HG02852 (cell line): Measurements from ENCODE around the gene BUD31.
"Not testable (repeated sequence)": the region's sequence is repeated elsewhere in the genome, so short reads cannot be mapped to it uniquely, and the experiment has no call there.

ENCODE experiments used
- ATAC-seq: cut with Tn5 transposase; IDR thresholded peaks from one replicate; pipeline ENCODE4 v1.9.1; 2021; ENCODE audit warnings: mild to moderate bottlenecking, moderate library complexity; ENCODE audit not compliant: unreplicated experiment

The BUD31 gene

DNA sequence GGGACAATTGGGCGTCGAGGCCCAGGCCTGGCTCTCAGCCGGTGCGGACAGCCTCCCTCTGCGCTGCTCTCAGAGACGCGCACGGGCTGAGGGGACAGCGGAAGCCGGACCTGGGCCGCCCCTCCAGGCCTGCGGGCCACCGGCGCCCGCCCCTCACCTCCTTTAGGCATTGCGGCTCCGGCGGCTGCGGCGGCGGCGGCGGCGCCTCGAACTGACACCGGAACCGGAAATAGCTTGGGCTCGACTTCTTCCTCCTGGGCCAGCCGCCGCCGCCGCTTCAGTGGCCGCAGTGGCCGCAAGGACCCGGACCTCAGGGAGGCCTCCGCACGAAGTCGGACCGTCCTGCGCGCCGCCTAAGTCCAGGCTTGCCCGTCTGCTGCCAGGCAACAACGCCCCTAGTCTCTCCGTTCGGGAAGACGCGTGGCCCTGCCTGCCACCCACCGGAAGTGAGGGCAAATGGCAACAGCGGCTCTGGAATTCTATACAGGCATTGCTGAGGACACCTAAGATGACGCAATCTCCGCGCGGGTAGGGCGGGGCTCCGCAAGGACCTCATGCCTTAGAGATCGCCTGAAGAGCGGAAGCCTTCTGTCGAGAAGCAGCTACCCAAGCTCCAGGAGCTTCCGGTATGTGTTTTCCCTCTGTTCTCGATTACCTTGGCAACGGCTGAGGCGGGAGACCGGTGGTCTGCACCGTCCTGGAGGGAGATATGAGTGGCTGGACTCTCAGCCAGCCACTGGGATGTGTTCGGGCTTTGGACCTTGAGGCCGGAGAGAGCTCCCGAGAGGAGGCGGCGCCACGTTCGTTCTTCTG lies at the start of gene BUD31, which contains the start of gene PDAP1:
TSS of gene BUD31 (plus strand) at position 591 of the 813 bp plus-strand sequence. CDS start 2,124 bp downstream, outside the sequence.
TSS of gene PDAP1 (minus strand) at position 219 of the 813 bp plus-strand sequence. CDS start at position 170, 49 bp downstream.
- ATAC-seq = peak; percentile 75

GRCh38 chr7:99359465-99360154 lies 49.2 kb upstream of the BUD31 start:
- no peak for ATAC-seq

GRCh38 chr7:99362801-99363200 lies 46.0 kb upstream of the BUD31 start:
- no peak for ATAC-seq

DNA sequence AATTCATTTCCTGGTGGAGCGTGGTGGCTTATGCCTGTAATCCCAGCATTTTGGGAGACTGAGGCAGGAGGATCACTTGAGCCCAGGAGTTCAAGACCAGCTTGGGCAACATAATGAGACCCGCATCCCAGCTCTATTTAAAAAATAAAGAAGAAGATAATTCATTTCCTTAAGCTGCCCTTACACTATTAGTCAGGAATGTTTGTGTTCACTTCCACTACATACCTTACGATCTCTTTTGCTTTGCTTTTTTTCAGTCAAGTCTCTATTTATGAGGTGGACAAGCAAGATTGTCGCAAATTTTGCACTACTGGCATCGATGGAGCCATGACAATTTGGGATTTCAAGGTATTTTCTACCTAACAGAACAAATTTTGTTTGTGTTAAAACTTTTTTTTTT lies 45.5 kb upstream of the BUD31 start:
- no peak for ATAC-seq

GRCh38 chr7:99365318-99366141 lies 43.2 kb upstream of the BUD31 start:
- ATAC-seq = no peak

DNA sequence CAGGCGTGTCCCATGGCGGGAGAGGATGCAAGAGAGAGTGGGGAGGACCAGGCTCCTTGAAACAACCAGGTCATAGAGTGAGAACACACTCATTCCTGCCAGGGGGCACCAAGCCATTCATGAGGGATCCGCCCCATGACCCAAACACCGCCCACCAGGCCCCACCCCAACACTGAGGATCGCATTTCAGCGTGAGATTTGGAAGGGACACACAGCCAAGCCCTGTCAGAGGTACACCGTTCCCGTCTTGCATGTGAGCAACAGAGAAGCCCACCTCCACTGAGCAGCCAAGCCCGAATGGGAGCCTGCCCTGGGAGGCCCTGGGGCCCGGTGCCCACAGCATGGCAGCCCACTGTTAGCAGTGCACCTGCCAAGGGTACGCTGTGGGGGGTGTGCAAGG lies 42.1 kb upstream of the BUD31 start:
- no peak for ATAC-seq

DNA sequence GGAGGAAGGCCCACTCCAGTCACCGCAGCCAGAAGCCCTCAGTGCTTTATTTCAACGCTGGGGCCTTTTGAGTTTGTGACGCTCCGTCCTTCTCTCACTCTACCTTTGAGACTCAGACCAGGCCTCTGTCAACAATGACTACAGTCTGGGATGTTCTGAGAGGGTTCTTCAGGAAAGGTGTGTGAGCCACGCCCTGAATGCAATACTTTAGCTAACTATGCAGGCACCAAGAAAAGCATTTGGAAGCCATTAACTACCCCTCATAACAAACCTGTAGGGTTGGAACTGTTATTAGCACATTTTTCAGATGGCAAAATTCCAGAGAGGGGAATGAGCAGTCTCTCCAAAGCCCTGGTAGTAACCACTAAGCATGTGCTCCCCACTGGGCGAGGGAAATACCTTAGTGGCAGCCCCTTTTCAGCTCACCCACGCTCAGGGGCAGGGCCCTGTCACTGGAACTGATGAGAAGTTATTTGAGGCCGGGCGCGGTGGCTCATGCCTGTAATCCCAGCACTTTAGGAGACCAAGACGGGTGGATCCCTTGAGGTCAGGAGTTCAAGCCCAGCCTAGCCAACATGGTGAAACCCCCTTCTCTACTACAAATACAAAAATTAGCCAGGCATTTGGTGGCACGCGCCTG lies 39.9 kb upstream of the BUD31 start:
- ATAC-seq = no peak

GRCh38 chr7:99369767-99370391 lies 38.9 kb upstream of the BUD31 start:
- ATAC-seq = no peak

DNA sequence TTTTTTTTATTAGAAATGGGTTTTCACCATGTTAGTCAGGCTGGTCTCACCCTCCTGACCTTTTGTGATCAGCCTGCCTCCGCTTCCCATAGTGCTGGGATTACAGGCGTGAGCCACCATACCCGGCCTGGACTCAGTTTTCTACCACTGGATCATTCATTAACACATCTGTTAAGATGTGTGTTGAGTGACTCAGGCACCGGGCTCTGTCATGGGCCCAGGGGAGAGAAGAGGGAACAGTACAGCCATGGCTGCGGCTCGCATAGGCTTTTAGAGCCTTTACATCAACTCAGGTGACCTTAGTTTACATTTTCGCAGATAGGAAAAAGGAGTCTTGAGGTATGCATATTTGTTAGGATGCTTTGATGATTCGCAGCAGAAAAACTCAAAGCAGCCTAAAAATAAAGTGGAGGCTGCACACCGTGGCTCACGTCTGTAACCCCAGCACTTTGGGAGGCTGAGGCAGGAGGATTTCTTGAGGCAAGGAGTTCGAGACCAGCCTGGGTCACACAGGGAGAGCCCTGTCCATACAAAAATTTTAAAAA lies 37.3 kb upstream of the BUD31 start:
- ATAC-seq = no peak

DNA sequence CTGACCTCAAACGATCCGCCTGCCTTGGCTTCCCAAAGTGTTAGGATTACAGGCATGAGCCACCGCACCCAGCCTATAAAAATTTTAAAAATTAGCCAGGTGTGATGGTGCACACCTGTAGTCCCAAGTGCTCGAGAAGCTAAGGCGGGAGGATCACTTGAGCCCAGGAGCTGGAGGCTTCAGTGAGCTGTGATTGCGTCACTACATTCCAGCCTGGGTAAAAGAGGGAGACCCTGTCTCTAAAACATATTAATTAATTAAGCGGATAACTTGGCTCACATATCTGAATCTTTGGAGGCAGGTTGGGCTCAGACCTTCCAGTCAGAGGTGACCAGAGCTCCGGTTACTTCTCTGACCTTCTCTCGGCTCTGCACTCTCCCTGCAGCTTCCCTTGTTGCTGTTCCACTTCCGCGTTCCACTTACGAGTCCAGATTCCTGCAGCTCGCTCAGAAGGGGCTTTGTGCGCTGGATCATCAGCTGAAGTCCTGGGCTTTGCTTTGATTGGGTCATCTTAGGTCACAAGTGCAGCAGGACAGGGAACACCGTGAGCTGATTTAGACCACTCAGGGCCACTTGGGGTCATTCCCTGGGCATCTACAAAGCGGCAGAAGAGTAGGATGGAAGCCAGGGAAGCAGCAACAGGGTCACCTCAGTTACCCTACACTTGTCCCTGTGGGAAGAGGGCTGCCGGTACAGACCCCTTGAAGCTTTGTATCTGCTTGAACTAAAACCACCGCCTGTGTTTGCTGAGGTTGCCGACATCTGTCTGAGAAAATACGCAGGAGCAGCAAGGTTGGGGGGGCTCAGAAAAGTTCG lies 36.3 kb upstream of the BUD31 start:
- ATAC-seq = no peak

- ATAC-seq = no peak
Observed at GRCh38 chr7:99373091-99374066, 35.4 kb upstream of the BUD31 start.

- peak; percentile 64 for ATAC-seq
Observed at GRCh38 chr7:99374111-99375064, 34.4 kb upstream of the BUD31 start, which contains the start of gene ARPC1B. ARPC1B (plus strand) TSS chr7:99374730; CDS start chr7:99385715, 10,985 bp downstream.

DNA sequence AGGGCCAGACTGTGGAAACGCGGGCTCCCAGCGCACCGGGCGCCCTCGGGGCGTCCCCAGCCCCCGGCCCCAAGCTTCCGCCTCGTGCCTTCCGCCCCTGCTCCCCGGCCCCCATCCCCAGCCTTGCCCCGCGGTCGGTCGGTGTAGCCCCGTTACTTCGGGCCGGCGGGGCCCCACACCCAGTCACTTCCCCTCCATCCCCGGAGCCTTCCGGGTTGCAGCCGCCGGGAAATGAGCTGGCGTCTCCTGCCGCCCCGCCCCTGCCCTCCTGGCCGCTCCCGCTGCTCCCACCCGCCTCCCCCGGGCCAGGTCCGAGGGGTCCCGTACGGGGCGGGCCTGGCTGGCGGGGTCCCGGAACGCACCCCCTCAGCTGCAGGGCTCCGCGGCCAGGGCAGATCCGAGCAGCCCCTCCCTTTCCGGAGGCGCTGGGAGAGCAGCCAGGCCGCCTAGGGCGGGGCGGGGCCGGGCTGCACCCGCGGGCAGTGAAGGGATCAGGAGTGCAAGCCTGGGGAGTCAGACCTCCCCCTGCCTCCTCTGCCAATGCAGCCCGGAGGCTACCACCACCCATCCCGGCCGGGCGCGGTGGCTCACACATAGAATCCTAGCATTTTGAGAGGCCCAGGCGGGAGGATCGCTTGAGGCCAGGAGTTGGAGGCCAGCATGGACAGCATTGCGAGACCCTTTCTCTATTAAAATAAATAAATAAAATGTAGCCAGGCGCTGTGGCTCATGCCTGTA lies 33.5 kb upstream of the BUD31 start:
- ATAC-seq = peak; percentile 40

DNA sequence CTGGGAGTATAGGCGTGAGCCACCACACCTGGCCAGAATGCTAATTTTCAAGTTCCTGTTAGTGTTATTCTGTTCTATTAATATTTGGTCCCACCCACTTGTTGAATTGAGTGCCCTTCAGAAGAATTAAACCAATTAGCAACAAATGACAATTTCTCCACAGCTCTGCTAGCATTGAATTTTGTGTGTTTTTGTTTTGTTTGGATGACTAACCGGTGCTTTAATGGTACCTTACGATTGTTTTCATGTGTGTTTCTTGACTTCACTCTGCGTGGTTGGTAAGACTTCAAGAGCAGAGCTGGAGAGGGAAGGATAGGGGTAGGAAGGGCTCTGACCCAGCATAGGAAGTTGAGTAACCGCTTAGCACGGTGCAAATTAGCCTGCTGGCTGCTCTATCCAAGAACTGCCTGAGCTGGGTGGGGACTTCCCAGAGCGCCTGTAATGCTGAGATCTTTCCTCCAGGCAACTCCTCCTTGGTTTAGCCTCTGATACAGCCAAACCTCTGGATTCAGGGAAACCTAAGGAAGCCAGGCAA lies 29.7 kb upstream of the BUD31 start:
- ATAC-seq = no peak

DNA sequence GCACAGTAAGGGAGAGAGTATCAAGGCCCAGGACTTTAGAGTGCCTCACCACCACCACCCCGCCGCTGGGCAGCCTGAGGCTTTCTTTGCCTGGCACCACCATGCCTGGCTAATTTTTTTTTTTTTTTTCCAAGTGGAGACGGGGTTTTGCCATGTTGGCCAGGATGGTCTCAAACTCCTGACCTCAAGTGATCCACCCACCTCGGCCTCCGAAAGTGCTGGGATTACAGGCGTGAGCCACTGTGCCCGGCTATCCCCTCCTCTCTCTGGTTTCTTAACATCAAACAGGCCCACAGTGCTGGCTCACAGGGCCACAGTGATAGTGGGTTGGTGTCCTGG lies 29.1 kb upstream of the BUD31 start:
- not testable (repeated sequence) for ATAC-seq
